H1 (cell line): ENCODE measurements around the gene MAPK8IP1. TPM values are rescaled to one million over a fixed set of nuclear protein-coding genes. Genes with fewer than 3 reads are reported as not detected.

Experiments used
- CTCF ChIA-PET: fragments of 300-600 bp; sonication (Branson Sonifier 250); formaldehyde crosslinking; loops from one replicate; lab custom pipeline; 2021; ENCODE audit not compliant: partially characterized antibody; lab: Charles Lee
- POLR2A ChIA-PET: fragments of 300-600 bp; sonication (Branson Sonifier 250); formaldehyde crosslinking; loops from one replicate; lab custom pipeline; 2021; ENCODE audit warnings: inconsistent platforms; ENCODE audit not compliant: partially characterized antibody; lab: Charles Lee
- DNase-seq, 2 experiments: peaks; one replicate each; pipeline versions ENCODE4 v3.0.0 to v3.0.0-alpha.2; 2010 to 2022; ENCODE audit warnings: low spot score in 2 of 2, low read depth in 1 of 2, mixed read lengths in 1 of 2
- FAIRE-seq: peaks from 2 replicates; lab custom pipeline; 2011; peaks lifted over from hg19 to GRCh38; lab: Jason Lieb, UNC
- H2AFZ ChIP-seq: 2 replicates; pipeline ENCODE4 v1.8.1; 2012; ENCODE audit warnings: low read length, inconsistent platforms
- H2AK5ac ChIP-seq: 2 replicates; pipeline ENCODE4 v1.6.1; 2013; ENCODE audit warnings: low read depth, low read length
- H2BK120ac ChIP-seq: replicated peaks from 2 replicates; pipeline ENCODE3; 2013; ENCODE audit warnings: low read depth, low read length, inconsistent platforms
- H2BK12ac ChIP-seq: 2 replicates; pipeline ENCODE4 v1.6.1; 2013; ENCODE audit warnings: low read depth, low read length
- H2BK15ac ChIP-seq: 2 replicates; pipeline ENCODE4 v1.6.1; 2013; ENCODE audit warnings: low read length
- H2BK20ac ChIP-seq: 2 replicates; pipeline ENCODE4 v1.6.1; 2013; ENCODE audit warnings: low read length
- H2BK5ac ChIP-seq: 2 replicates; pipeline ENCODE4 v1.6.1; 2013; ENCODE audit warnings: low read depth, low read length
- H3K14ac ChIP-seq: 2 replicates; pipeline ENCODE4 v1.6.1; 2013; ENCODE audit warnings: inconsistent platforms; ENCODE audit not compliant: insufficient read length
- H3K18ac ChIP-seq: 2 replicates; pipeline ENCODE4 v1.6.1; 2013; ENCODE audit warnings: low read length; ENCODE audit errors: extremely low read depth
- H3K23ac ChIP-seq: 2 replicates; pipeline ENCODE4 v1.6.1; 2013; ENCODE audit warnings: inconsistent platforms; ENCODE audit not compliant: insufficient read length
- H3K23me2 ChIP-seq: 2 replicates; pipeline ENCODE4 v1.6.1; 2013; ENCODE audit warnings: low read depth, low read length
- H3K27ac ChIP-seq: 2 replicates; pipeline ENCODE4 v1.6.1; 2011; ENCODE audit warnings: low read depth, low read length, inconsistent platforms
- H3K27me3 ChIP-seq, 4 experiments: replicated peaks in 1 of 4; 1 replicate in 1 of 4; 2 replicates in 3 of 4; pipeline versions ENCODE4 v1.6.1 to v1.8.1; 2011 to 2013; ENCODE audit warnings: low read length in 3 of 4, mild to moderate bottlenecking in 3 of 4, inconsistent platforms in 2 of 4, mixed read lengths in 2 of 4, moderate library complexity in 1 of 4; ENCODE audit not compliant: control insufficient read depth in 3 of 4, insufficient read depth in 3 of 4; ENCODE audit errors: extremely low read depth in 1 of 4
- H3K36me3 ChIP-seq, 4 experiments: 2 replicates each; pipeline versions ENCODE4 v1.6.1 to v1.8.1; 2011 to 2013; ENCODE audit warnings: mild to moderate bottlenecking in 4 of 4, low read length in 3 of 4, moderate library complexity in 2 of 4, control low read depth in 1 of 4, inconsistent platforms in 1 of 4; ENCODE audit not compliant: insufficient read depth in 4 of 4, control insufficient read depth in 2 of 4
- H3K4ac ChIP-seq: replicated peaks from 2 replicates; pipeline ENCODE3; 2013; ENCODE audit warnings: low read length, low read depth, mixed read lengths, inconsistent platforms; ENCODE audit not compliant: insufficient read length
- H3K4me1 ChIP-seq, 4 experiments: replicated peaks in 1 of 4; 1 replicate in 1 of 4; 2 replicates in 3 of 4; pipeline versions ENCODE4 v1.6.1 to v1.8.1; 2011 to 2013; ENCODE audit warnings: low read length in 3 of 4, inconsistent platforms in 2 of 4, mixed read lengths in 1 of 4; ENCODE audit not compliant: insufficient read depth in 4 of 4, control insufficient read depth in 3 of 4
- H3K4me2 ChIP-seq, 2 experiments: 2 replicates each; pipeline versions ENCODE4 v1.6.1 to v1.8.1; 2011 to 2013; ENCODE audit warnings: low read depth in 2 of 2, low read length in 2 of 2, control low read depth in 1 of 2, inconsistent platforms in 1 of 2, mild to moderate bottlenecking in 1 of 2; ENCODE audit not compliant: insufficient read depth in 1 of 2
- H3K4me3 ChIP-seq, 4 experiments: fragments of 200-600, 300-600 bp in 1 of 4; sonication (generic), shearing (Covaris generic), sonication (Bioruptor Twin) in 1 of 4; 2 replicates each; pipeline versions ENCODE4 v1.5.1 to v1.8.1; 2011 to 2016; ENCODE audit warnings: low read length in 4 of 4, low read depth in 3 of 4, control low read depth in 2 of 4, inconsistent platforms in 2 of 4, mild to moderate bottlenecking in 2 of 4, mixed read lengths in 1 of 4, moderate library complexity in 1 of 4; ENCODE audit not compliant: insufficient read depth in 2 of 4; ENCODE audit errors: extremely low read depth in 1 of 4
- H3K56ac ChIP-seq: replicated peaks from 2 replicates; pipeline ENCODE3; 2013; ENCODE audit warnings: low read depth, mild to moderate bottlenecking, mixed read lengths, low read length, inconsistent platforms; ENCODE audit not compliant: insufficient read length
- H3K79me1 ChIP-seq: 2 replicates; pipeline ENCODE4 v1.6.1; 2013; ENCODE audit warnings: low read depth, low read length, control low read depth
- H3K79me2 ChIP-seq, 2 experiments: 2 replicates each; pipeline versions ENCODE4 v1.6.1 to v1.8.1; 2012 to 2013; ENCODE audit warnings: low read length in 2 of 2, mild to moderate bottlenecking in 2 of 2, inconsistent platforms in 1 of 2; ENCODE audit not compliant: insufficient read depth in 2 of 2, control insufficient read depth in 1 of 2
- H3K9ac ChIP-seq, 4 experiments: replicated peaks in 1 of 4; 1 replicate in 1 of 4; 2 replicates in 3 of 4; pipeline versions ENCODE4 v1.6.1 to v1.8.1; 2011 to 2013; ENCODE audit warnings: low read depth in 3 of 4, low read length in 3 of 4, control low read depth in 2 of 4, mild to moderate bottlenecking in 2 of 4, moderate library complexity in 2 of 4, inconsistent platforms in 1 of 4; ENCODE audit errors: extremely low read depth in 1 of 4
- H3K9me3 ChIP-seq, 2 experiments: 2 replicates each; pipeline versions ENCODE4 v1.6.1 to v1.8.1; 2012 to 2013; ENCODE audit warnings: mild to moderate bottlenecking in 2 of 2, moderate library complexity in 2 of 2, control low read depth in 1 of 2, inconsistent platforms in 1 of 2, low read depth in 1 of 2, low read length in 1 of 2, mixed read lengths in 1 of 2; ENCODE audit not compliant: insufficient read depth in 2 of 2
- H4K20me1 ChIP-seq, 2 experiments: replicated peaks in 1 of 2; 2 replicates each; pipeline versions ENCODE3 to v1.8.1; 2011 to 2013; ENCODE audit warnings: inconsistent platforms in 2 of 2, low read length in 2 of 2, mild to moderate bottlenecking in 1 of 2; ENCODE audit not compliant: insufficient read depth in 2 of 2, control insufficient read depth in 1 of 2
- H4K5ac ChIP-seq: 2 replicates; pipeline ENCODE4 v1.6.1; 2013; ENCODE audit warnings: low read length, low read depth, mixed read lengths, inconsistent platforms; ENCODE audit not compliant: insufficient read length
- H4K8ac ChIP-seq: 2 replicates; pipeline ENCODE4 v1.8.0; 2013; ENCODE audit warnings: mild to moderate bottlenecking, moderate library complexity, low read length, inconsistent platforms; ENCODE audit not compliant: insufficient read depth; ENCODE audit errors: extremely low read depth
- H4K91ac ChIP-seq: replicated peaks from 2 replicates; pipeline ENCODE3; 2013; ENCODE audit warnings: low read length, mixed read lengths, inconsistent platforms; ENCODE audit not compliant: insufficient read length
- CHD2 ChIP-seq: IDR thresholded peaks from 2 replicates; pipeline ENCODE4 v1.6.1; 2012; ENCODE audit warnings: low read length, improper control_type of control experiment
- KDM4A ChIP-seq: IDR thresholded peaks from one replicate; pipeline ENCODE4 v1.7.1; 2012; ENCODE audit warnings: low read depth, mild to moderate bottlenecking, moderate library complexity, low read length, inconsistent platforms; ENCODE audit not compliant: severe bottlenecking
- NANOG ChIP-seq: IDR thresholded peaks from 2 replicates; pipeline ENCODE4 v1.6.1; 2011; ENCODE audit warnings: low read length, low read depth, mild to moderate bottlenecking, inconsistent platforms; ENCODE audit not compliant: insufficient read depth, poor library complexity, severe bottlenecking
- SIRT6 ChIP-seq: IDR thresholded peaks from one replicate; pipeline ENCODE4 v1.7.1; 2012; ENCODE audit warnings: low read length, inconsistent platforms
- TEAD4 ChIP-seq: IDR thresholded peaks from 2 replicates; pipeline ENCODE4 v1.6.1; 2012; ENCODE audit warnings: low read depth, low read length, inconsistent platforms, mixed read lengths
- WGBS, 2 experiments: shearing (Covaris generic) in 1 of 2; methylation state at CpG; one replicate each; pipeline versions ENCODE4 v1.1.6 to v1.1.7; 2013 to 2015; ENCODE audit warnings: low lambda C conversion rate in 2 of 2, mixed read lengths in 2 of 2, inconsistent platforms in 1 of 2, low coverage in 1 of 2, missing lambda C conversion rate in 1 of 2; ENCODE audit not compliant: insufficient replicate concordance in 2 of 2, insufficient coverage in 1 of 2, insufficient read length in 1 of 2; ENCODE audit errors: extremely low coverage in 1 of 2, missing lambda C conversion rate in 1 of 2; 5-methylcytosine and 5-hydroxymethylcytosine counted together
- polyA plus RNA-seq, 7 experiments: library from polyadenylated mRNA; depleted of rRNA in 3 of 7; stranded (reverse) in 5 of 7; unstranded in 2 of 7; fragments of >200 nt in 5 of 7; fragments of 200-250 nt in 2 of 7; gene quantifications; 1 replicate in 5 of 7; 2 replicates in 1 of 7; 4 replicates in 1 of 7; pipeline versions ENCODE4 v1.2.1 to v1.2.3, GENCODE V29; 2011 to 2013; ENCODE audit warnings: missing spikeins in 2 of 7, mixed read lengths in 2 of 7
- total RNA-seq: library from RNA; stranded (reverse); fragmentation: NEBNext Ultra II Directional; extraction: Animal tissue kit (Norgen Biotek cat#: 25700); gene quantifications from 2 replicates; pipeline ENCODE4 v1.2.1, GENCODE V29; 2021
- TF ChIP-seq, protein P1 (sequence below), 3 experiments: IDR thresholded peaks; 1 replicate in 2 of 3; 2 replicates in 1 of 3; pipeline versions ENCODE4 v1.5.1 to v1.6.1; 2011; ENCODE audit warnings: low read length in 3 of 3, mild to moderate bottlenecking in 3 of 3, inconsistent platforms in 2 of 3, low read depth in 1 of 3, moderate library complexity in 1 of 3; ENCODE audit not compliant: insufficient read depth in 1 of 3; ENCODE audit errors: control extremely low read depth in 1 of 3

Gene MAPK8IP1
- total and polyA plus RNA-seq, 2 of the 8 experiments (the other 6 are each of a cell fraction or from before 2014, with no cell fraction given), result 32.4 to 40.1 TPM

DNA sequence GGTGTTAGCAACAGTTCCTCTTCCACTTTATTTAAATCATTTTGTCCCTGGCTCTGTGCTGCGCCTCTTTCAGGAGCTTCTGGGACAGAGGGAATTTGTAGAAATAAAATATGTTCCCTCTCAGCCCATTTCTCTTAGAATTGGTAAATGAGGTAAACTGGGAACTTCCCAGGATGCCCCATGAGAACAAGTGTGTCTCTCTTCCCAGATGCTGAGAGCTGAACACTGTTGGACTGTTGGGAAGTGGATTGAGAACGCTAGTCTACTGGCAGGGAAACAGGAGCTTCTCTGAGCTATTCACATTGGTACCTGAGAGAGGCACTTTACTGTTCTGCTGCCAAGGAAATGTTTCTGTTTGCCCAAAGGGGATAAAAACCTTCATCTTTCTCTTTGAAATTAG, 34.2 kb upstream of the MAPK8IP1 start:
- Histone ChIP-seq H3K27me3 (peaks cover 1 to 13% (median 6%) of the 10 kb centered on the region in 4 experiments; a peak in 6 of 7 replicates), H4K5ac (no peak overlapping the region), H2BK12ac (no peak overlapping the region), H3K56ac (no peak overlapping the region), H3K27ac (no peak overlapping the region), H2BK15ac (no peak overlapping the region), H3K4me1 (peaks cover 9 to 37% (median 16%) of the 10 kb centered on the region in 4 experiments), H4K91ac (no peak overlapping the region), H3K4ac (no peak overlapping the region), H3K9ac (no peak overlapping the region), H3K23ac (no peak overlapping the region), H2BK5ac (no peak overlapping the region), H2BK20ac (no peak overlapping the region), H4K20me1 (peaks cover 2 to 13% of the 10 kb centered on the region in 2 experiments), H3K4me2 (no peak overlapping the region), H2AFZ (no peak overlapping the region), H3K18ac (no peak overlapping the region), H2AK5ac (no peak overlapping the region), H4K8ac (no peak overlapping the region), H3K9me3 (no peaks in the 10 kb centered on the region), H3K23me2 (peaks cover 2% of the 10 kb centered on the region; the same call in 1 of the 2 replicates), H3K79me2 (0 out of 4 replicates have a peak, but pooled peaks cover 0 to 5% of the 10 kb centered on the region in 2 experiments), H3K79me1 (peaks cover 2% of the 10 kb centered on the region; the same call in 1 of the 2 replicates), H3K4me3 (no peak overlapping the region), H3K36me3 (no peaks in the 10 kb centered on the region), H2BK120ac (no peak overlapping the region), H3K14ac (no peak overlapping the region)
- CTCF ChIA-PET, result interaction anchor here (0.6 to 1.9 kb wide), 8 partner anchors 9 to 467 kb away, joined by 3 to 5 read pairs (median 4); no protein-coding TSS in a partner anchor
- 98% methylated on average over 2 of the region's 2 CpGs; no CpG with 5 or more reads in 1 of the 2 experiments for WGBS, 2 experiments
- POLR2A ChIA-PET, result no interaction called here
- no peak for DNase-seq
- no peak for FAIRE-seq
- TF ChIP-seq TEAD4 (no peak), KDM4A (no peak), SIRT6 (no peak), CHD2 (no peak), NANOG (no peak)
- TF ChIP-seq, protein P1, sequence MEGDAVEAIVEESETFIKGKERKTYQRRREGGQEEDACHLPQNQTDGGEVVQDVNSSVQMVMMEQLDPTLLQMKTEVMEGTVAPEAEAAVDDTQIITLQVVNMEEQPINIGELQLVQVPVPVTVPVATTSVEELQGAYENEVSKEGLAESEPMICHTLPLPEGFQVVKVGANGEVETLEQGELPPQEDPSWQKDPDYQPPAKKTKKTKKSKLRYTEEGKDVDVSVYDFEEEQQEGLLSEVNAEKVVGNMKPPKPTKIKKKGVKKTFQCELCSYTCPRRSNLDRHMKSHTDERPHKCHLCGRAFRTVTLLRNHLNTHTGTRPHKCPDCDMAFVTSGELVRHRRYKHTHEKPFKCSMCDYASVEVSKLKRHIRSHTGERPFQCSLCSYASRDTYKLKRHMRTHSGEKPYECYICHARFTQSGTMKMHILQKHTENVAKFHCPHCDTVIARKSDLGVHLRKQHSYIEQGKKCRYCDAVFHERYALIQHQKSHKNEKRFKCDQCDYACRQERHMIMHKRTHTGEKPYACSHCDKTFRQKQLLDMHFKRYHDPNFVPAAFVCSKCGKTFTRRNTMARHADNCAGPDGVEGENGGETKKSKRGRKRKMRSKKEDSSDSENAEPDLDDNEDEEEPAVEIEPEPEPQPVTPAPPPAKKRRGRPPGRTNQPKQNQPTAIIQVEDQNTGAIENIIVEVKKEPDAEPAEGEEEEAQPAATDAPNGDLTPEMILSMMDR (IDR thresholded peaks at IDR 0.05; ENCODE audit: control extremely low read depth in 1 of 3, insufficient read depth in 1 of 3, low read depth in 1 of 3, low read length in 3 of 3), result no peak
